ENCODE measurements around the gene TRIM44.
A peak's percentile ranks its signal among the peaks of the same experiment; 100 is the strongest.

Gene TRIM44

DNA sequence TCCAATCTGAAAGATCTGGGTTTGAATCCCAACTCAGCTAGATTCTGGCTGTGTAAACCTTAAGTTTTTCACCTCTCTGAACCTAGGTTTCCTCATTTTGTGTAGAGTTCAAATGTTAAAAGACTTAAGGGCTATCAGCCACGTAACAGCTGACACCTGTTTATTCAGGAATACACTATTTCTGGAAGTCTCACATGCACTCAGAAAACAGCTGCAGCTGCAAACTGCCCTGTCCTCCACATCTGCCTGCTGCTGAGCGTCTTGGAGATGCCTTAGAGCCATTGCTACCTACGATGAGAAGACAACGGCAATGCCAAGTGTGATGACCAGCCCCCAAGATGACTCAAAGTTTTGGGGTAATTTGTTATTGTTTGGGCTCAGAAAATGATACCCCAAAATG is 6.7 kb upstream of the TRIM44 start:
- H3K4me3 ChIP-seq (ENCODE audit: low read length): no peak overlapping the region
- no peak for DNase-seq (ENCODE audit: low read depth)
- TF ChIP-seq, protein P1, sequence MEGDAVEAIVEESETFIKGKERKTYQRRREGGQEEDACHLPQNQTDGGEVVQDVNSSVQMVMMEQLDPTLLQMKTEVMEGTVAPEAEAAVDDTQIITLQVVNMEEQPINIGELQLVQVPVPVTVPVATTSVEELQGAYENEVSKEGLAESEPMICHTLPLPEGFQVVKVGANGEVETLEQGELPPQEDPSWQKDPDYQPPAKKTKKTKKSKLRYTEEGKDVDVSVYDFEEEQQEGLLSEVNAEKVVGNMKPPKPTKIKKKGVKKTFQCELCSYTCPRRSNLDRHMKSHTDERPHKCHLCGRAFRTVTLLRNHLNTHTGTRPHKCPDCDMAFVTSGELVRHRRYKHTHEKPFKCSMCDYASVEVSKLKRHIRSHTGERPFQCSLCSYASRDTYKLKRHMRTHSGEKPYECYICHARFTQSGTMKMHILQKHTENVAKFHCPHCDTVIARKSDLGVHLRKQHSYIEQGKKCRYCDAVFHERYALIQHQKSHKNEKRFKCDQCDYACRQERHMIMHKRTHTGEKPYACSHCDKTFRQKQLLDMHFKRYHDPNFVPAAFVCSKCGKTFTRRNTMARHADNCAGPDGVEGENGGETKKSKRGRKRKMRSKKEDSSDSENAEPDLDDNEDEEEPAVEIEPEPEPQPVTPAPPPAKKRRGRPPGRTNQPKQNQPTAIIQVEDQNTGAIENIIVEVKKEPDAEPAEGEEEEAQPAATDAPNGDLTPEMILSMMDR (IDR thresholded peaks at IDR 0.05; ENCODE audit: insufficient read depth, low read depth, low read length, missing control alignments): no peak

DNA sequence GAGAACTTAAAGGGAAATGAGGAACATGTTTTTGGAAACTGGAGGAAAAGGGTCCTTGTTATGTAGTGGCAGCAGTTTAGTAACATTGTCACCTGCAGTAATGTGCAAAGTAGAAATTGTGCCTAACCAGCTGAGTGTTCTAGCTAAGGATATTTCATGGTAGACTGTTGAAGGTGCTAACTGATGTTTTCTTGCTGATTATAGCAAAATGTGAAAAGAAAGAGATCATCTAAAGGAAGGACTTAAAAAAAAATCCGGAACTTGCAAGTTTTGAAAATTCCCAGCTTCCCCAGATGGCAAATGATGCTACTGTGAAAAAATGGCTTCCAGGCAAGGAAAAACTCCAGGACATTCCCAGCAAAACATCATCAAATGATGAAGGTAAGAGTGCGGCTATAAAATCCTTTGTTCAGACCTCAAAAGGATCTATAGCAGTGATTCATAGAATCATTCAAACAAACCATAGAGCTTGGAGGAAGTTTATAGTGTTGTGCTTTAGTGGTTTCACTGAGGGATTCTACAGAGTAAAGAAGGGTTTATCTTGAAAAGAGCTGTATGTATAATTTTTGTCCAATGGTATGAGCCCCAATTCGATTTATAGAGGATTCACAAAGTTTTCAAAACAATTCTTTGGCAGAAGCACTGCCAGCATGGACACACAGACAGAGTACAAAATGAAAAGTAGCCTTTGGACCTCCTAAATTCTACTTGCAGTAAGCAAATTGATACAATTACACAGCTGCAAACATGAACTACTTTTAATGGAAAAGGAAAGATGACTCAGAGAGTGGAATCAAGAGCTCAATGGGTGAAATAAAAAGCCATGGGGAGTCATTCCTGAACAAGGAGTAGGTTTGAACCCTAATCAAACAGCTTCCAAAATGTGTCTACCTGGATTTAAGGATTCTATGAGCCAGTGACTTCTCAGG is 4.3 kb upstream of the TRIM44 start:
- H3K4me3 ChIP-seq (ENCODE audit: low read length): no peak overlapping the region
- TF ChIP-seq, protein P1 (IDR thresholded peaks at IDR 0.05; ENCODE audit: insufficient read depth, low read depth, low read length, missing control alignments): no peak
- DNase-seq (ENCODE audit: low read depth): no peak

DNA sequence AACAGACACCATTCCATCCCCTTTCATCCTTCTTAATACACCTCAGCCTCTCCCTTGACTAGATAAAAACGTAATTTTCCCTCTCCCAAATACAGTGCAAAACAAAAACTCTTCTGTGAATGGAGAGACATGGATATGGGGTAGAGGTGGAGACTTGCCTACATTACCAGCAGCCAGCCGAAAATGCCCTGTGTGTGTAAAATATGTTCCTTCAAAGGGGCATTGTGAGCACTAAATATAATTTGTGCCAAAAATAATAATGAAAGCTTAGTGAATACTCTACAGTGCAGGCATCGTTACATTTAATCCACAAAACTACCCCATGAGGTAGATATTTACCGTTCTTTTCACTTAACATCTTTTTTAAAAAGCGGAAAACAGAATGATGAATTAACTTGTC is 1.0 kb upstream of the TRIM44 start:
- TF ChIP-seq, protein P1 (IDR thresholded peaks at IDR 0.05; ENCODE audit: insufficient read depth, low read depth, low read length, missing control alignments): no peak
- peak overlapping the region; percentile 85 for H3K4me3 ChIP-seq (ENCODE audit: low read length)
- no peak for DNase-seq (ENCODE audit: low read depth)

DNA sequence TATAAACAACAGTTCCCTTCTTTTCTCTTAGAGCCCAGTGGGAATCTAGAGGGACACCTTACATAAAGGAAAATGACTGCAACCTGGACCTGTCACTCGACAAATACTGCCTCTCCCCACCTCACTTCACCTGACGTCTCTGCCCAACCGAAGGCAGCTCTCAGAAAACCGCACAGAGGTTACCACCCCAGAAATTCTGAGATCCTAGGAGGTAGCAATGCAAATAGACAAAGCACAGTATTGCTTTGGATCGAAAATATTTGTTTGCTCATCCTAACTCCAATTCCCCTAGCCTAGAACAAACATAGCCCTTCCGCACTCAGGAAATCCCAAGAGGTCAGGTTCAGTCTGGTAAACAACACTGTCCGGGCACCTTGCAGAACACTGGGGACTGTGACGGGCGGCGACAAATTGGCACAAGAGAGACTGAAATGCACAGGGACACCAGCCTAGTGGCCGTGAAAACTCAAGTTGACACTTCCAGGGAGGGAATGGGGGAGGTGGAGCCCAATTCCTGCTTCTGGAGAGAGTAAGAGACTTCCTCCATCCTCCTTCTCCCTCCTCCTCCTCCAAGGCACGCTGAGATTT is 420 bp upstream of the TRIM44 start:
- peak; percentile 28 for DNase-seq (ENCODE audit: low read depth)
- peak overlapping the region; percentile 85 for H3K4me3 ChIP-seq (ENCODE audit: low read length)
- TF ChIP-seq, protein P1 (IDR thresholded peaks at IDR 0.05; ENCODE audit: insufficient read depth, low read depth, low read length, missing control alignments): no peak

DNA sequence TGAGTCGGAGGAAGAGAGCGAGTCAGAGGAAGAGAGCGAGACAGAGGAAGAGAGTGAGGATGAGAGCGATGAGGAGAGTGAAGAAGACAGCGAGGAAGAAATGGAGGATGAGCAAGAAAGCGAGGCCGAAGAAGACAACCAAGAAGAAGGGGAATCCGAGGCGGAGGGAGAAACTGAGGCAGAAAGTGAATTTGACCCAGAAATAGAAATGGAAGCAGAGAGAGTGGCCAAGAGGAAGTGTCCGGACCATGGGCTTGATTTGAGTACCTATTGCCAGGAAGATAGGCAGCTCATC is 780 bp downstream of the TRIM44 start:
- TF ChIP-seq, protein P1 (IDR thresholded peaks at IDR 0.05; ENCODE audit: insufficient read depth, low read depth, low read length, missing control alignments): no peak
- H3K4me3 ChIP-seq (ENCODE audit: low read length): peak overlapping the region; percentile 85
- DNase-seq (ENCODE audit: low read depth): no peak

DNA sequence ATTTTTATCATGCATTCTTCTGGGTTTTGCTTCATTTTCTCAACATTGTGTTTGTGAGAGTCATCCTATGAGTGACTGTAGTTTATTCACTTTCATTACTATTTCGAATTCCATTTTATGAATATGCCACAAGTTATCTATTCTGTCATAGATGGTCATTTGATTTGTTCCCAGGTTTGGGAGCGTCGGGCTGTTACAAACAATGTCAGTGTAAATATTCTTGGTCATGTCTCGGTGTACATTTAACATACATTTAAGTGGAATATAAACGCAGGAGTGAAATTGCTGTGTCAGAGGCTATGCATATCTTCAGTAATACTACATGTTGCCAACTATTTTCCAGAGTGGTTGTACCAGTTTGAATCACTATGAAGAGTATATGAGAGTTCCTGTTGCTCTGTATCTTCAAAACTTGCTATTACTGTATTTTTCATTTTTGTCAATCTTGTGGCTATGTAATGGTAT is 2.4 kb downstream of the TRIM44 start:
- DNase-seq (ENCODE audit: low read depth): no peak
- TF ChIP-seq, protein P1 (IDR thresholded peaks at IDR 0.05; ENCODE audit: insufficient read depth, low read depth, low read length, missing control alignments): no peak
- peak overlapping the region; percentile 85 for H3K4me3 ChIP-seq (ENCODE audit: low read length)
